Fibroblast of upper back skin (primary cell): ENCODE results near the gene TEAD2.

Experiments
- DNase-seq: peaks from one replicate; pipeline ENCODE4 v3.0.0-alpha.2; 2013

TEAD2 gene

GRCh38 chr19:49362048-49362928, at the start of gene TEAD2:
TEAD2 (minus strand) TSS chr19:49362416; CDS start chr19:49360075, 2,341 bp downstream.
- peak; percentile 67 for DNase-seq

GRCh38 chr19:49411681-49412326, 49.6 kb upstream of the TEAD2 start:
- no peak for DNase-seq

GRCh38 chr19:49409441-49410029, 47.3 kb upstream of the TEAD2 start:
- no peak for DNase-seq

GRCh38 chr19:49408816-49409440, 46.7 kb upstream of the TEAD2 start:
- no peak for DNase-seq

- DNase-seq = no peak
Measured at GRCh38 chr19:49407482-49408015, 45.3 kb upstream of the TEAD2 start.

- DNase-seq = no peak
Measured at GRCh38 chr19:49407079-49407478, 44.9 kb upstream of the TEAD2 start.

GRCh38 chr19:49403404-49404187, 41.4 kb upstream of the TEAD2 start:
- DNase-seq = peak; percentile 48

- peak; percentile 22 for DNase-seq
Measured at GRCh38 chr19:49400029-49400428, 37.8 kb upstream of the TEAD2 start.

- DNase-seq = no peak
Measured at GRCh38 chr19:49398931-49399330, 36.7 kb upstream of the TEAD2 start.

- DNase-seq = no peak
Measured at GRCh38 chr19:49398001-49398615, 35.9 kb upstream of the TEAD2 start.

- DNase-seq = no peak
Measured at GRCh38 chr19:49396738-49397505, 34.7 kb upstream of the TEAD2 start.

GRCh38 chr19:49395581-49396407, 33.6 kb upstream of the TEAD2 start:
- no peak for DNase-seq

GRCh38 chr19:49393881-49394280, 31.7 kb upstream of the TEAD2 start:
- DNase-seq = no peak

- peak; percentile 68 for DNase-seq
Measured at GRCh38 chr19:49391581-49392399, 29.6 kb upstream of the TEAD2 start.

GRCh38 chr19:49390929-49391359, 28.7 kb upstream of the TEAD2 start:
- no peak for DNase-seq

- no peak for DNase-seq
Measured at GRCh38 chr19:49390131-49390928, 28.1 kb upstream of the TEAD2 start.

- DNase-seq = no peak
Measured at GRCh38 chr19:49389406-49389805, 27.2 kb upstream of the TEAD2 start.

GRCh38 chr19:49387936-49388372, 25.7 kb upstream of the TEAD2 start, which contains the start of gene KASH5:
KASH5 (plus strand) TSS chr19:49388249; CDS start chr19:49390884, 2,635 bp downstream.
- DNase-seq = peak; percentile 45
